Measurements from ENCODE around the gene SEC16A.
A peak's percentile ranks its signal among the peaks of the same experiment; 100 is the strongest.

SEC16A gene, protein sequence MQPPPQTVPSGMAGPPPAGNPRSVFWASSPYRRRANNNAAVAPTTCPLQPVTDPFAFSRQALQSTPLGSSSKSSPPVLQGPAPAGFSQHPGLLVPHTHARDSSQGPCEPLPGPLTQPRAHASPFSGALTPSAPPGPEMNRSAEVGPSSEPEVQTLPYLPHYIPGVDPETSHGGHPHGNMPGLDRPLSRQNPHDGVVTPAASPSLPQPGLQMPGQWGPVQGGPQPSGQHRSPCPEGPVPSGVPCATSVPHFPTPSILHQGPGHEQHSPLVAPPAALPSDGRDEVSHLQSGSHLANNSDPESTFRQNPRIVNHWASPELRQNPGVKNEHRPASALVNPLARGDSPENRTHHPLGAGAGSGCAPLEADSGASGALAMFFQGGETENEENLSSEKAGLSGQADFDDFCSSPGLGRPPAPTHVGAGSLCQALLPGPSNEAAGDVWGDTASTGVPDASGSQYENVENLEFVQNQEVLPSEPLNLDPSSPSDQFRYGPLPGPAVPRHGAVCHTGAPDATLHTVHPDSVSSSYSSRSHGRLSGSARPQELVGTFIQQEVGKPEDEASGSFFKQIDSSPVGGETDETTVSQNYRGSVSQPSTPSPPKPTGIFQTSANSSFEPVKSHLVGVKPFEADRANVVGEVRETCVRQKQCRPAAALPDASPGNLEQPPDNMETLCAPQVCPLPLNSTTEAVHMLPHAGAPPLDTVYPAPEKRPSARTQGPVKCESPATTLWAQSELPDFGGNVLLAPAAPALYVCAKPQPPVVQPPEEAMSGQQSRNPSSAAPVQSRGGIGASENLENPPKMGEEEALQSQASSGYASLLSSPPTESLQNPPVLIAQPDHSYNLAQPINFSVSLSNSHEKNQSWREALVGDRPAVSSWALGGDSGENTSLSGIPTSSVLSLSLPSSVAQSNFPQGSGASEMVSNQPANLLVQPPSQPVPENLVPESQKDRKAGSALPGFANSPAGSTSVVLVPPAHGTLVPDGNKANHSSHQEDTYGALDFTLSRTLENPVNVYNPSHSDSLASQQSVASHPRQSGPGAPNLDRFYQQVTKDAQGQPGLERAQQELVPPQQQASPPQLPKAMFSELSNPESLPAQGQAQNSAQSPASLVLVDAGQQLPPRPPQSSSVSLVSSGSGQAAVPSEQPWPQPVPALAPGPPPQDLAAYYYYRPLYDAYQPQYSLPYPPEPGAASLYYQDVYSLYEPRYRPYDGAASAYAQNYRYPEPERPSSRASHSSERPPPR (N-terminal part only)

DNA sequence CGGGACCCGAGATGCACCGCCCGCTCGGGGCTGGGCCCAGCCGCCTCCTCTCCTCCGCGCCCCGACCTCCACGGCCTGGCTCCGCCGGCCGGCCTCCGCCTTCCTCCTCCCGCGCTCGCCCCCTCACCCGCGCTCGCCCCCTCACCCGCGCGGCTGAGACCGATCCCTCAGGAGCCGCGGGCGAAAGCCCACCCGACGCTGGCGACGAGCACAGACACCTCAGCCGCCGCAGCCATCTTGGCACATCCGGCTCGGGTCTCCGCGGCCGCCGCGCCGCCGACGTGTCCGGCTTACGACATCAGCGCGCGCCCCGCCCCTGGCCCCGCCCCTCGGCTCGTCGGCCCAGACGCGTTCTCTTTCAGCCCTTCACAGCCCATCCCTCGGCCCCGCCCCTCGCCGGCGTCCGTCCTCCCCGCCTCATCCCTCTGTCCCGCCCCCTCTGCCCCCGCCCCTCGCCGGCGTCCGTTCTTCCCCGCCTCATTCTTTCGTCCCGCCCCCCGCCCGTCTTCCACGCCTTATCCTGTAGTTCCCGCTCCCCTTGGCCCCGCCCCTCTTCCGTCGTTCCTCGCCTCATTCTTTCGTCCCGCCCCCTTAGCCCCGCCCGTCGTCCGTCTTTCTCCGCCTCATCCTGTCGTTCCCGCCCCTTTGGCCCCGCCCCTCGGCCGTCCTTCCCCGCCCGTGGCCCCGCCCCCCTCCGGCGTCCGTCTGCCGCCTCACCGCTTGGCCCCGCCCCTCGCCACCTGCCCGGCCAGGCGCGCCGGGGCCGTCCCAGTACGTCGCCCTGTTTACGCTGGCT lies at the start of gene SEC16A:
SEC16A (minus strand) TSS at position 248 of the 796 bp plus-strand sequence. CDS start 5,425 bp downstream, outside the sequence.
- peak; percentile 95 for DNase-seq

DNA sequence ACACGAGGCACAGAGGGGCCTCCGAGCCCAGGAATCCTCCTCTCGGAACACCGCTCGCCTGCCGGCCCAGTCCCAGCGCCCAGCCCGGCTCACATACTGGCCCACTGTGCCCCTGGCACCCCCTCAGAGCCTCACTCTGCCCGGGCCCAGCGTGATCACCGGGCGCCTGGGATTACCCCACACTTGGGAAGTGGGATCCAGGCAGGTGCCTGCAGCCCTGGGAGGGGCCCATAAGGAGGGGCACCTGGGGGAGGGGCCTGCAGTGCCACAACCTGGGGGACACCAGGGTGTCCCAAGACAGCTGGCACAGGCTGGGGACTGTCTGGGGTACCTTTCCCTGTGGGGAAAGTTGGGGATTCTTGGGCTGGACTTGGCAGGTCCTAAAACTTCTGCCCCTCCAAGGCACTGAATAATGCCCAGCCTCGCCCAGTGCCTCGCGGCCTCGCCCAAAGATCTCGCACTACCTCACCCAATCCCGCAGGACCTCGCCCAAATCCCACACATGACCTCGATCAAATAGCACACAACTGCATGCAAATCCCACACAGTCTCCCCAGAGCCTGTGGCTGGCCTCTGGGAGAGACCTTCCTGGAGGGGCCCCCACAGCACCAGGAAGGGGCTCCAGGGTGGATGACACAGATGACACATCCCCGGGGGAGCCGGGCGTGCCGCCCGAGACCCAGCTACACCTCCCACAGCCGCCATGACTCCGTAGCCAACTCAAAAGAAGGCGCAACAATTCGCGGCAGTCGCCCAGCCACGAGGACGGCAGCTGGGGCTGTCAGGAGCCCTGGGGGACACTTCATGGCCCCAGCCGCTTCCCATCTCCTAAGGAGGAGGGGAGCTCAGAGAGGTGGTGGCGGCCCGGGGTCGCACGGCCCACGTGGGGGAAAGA lies 49.3 kb upstream of the SEC16A start:
- DNase-seq, result no peak

DNA sequence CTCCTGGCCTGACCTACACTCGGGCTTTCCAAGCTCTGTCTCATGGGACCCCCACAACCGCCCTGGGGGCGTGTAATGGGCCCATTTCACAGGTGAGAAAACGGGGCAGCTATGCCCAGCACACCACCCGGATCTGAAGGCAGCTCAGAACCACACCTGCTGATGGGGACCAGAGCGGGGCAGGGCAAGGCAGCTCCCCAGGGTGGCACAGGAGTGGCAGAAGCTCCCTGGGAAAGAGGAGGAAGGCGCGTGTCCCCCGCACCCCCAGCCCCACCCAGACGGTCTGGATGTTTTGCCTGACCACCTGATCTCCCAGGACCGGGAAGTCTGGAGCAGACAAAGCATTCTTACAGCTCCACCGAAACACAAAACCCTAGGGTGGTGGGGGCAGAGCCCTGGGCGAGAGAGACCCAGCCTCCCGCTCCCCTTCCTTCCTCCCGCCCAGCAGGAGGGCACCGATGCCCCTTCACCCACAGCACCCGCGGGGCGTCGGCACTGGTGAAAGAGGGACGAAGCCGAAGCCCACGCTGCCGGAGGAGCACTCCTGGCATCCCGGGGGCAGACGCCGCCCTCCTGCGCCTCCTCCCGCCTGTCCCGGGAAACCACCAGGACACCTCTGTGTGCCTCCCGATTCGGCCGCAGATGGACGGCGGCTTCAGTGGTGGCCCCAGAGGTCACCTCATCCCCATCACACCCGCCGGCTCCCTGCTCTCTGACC lies 48.5 kb upstream of the SEC16A start:
- DNase-seq, result peak; percentile 50

DNA sequence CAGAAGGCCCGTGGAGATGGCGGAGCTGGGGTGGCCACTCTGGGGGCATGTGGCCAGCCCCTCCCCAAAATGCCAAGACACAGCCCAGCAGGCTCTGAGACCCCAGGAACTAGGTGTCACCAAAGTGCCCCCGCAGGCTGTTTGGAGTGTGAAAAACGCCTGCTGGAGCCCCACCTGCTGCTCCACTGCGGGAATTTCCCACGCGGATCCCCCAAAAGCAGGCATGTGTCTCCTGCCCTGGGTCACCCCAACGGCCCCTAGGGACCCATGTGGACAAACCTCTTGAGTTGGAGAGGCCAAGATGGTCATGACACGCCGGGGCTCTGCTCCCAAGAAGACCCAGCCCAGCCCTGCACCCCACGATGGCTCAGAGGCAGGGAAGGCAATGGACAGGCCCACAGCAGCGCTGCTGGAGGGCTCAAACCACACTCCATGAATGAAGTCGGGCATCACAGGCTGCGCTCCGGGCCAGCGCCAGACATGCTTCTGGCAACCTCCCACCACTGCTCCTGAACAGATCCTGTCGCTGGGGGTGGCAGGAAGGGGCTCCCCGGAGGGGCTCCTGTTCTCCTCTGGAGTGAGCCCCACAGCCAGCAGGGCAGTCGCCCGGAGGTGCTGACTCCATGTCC lies 47.7 kb upstream of the SEC16A start:
- peak; percentile 57 for DNase-seq

DNA sequence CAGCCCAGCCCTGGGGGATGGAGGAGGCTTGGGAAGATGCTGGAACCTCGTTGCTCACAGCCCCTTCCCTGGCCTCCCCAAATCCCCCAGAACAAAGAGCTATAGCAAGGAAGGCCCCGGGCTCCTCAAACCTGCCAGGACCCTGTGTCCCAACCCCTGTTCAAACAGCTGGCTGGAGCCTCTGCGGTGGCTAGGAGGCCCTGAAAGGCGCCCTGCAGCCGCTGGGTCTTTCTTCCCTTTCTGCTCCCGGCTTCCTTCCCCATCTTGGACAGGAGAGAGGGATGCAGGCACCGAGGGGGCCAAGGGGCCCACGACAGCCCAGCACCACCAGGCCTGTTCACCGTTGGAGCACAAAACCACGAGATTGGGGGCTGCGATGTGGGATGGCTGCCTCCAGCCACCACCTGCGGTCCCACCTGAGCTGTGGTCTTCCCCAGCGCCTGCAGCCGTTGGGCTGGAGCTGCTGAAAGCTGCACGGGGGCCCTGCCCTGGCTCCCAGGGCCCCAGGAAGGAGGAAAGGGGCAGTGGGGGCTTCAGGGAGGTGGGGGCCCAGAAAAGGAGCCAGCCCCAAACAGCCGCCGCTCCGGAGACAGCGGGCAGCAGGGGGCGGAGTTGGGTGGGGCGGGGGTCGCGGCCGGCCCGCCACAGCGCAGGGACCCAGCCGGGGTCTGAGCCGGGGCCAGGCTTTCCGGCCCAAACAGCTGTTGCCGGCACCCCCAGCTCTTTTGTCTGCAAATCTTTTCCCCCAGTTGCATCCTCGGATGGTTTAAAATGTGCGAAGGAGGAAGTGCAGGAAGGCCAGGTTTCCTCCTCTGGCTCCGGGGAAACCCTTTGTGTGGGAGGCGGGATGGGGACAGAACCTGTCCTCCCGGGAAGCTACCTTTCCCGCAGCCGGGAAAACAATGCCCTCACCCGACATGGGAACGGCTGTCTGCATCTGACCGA lies 46.9 kb upstream of the SEC16A start:
- peak; percentile 66 for DNase-seq

DNA sequence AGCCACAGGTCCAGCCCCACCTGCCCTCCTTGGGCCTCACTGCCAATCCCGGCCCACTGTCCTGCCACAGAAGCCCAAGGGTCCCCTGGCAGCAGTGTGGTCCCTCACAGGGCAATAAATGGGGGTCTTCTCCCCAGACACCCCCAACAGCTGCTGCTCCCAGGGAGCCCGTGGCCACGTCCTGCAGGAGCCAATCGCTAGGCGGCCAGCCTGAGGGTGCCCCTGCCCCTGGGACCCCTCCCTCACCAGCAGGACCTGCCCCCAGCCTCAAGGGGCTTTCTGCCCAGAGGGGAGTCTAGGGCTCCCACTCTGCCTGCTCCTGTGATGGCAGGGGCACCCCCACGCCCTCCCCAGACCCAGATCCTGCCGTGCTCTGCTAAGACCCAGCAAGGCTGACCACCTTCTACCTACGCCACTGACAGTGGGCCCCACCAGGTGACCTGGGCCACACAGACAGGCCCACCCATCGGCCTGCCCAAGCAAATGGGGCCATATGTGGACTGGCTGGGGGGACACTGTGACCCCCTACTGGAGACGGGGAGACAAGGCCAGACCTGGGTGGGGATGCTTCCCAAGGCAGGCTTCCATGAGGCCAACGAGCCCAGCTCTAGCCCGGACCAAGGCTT lies 46.0 kb upstream of the SEC16A start:
- DNase-seq, result no peak

DNA sequence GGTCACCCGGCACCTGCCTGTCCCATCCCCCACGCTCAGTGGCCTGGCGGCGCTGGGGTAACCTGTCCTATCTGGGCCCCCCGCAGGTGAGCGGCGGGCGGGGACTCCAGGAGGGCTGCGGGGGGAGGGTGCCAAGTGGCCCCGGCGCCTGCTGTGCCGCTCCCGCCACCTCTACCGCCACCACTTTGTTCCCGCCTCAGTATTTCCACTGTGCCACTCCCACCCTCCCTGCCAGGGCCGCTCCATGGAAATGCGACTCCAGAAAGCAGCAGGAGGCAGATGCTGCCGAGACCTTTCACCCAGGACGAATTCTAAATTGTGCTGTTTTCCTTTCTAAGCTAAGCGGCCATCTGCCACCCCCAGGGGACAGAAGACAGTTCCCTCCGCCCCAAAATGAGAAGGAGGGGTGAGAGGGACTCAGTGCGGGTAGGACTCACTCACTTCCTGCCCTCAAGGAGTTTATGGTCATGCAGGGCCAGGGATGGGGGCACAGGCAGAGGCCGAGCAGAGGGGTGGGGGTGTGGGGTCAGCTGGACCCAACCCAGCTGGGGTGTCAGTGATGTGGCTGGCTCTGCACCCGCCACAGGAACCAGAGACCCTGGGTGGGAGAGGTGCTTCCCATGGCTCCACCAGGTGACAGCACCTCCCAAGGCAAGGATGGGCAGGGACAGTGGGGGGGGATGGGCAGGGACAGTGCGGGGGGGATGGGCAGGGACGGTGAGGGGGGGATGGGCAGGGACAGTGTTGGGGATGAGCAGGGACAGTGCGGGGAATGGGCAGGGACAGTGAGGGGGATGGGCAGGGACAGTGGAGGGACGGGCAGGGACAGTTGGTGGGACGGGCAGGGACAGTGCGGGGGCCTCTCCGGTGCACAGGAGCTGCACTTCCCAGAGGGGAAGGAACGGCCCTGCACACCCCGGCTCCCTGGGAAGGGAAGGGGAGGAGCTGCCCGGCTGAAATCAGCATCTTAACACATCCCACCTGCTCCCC lies 45.2 kb upstream of the SEC16A start:
- peak; percentile 67 for DNase-seq

DNA sequence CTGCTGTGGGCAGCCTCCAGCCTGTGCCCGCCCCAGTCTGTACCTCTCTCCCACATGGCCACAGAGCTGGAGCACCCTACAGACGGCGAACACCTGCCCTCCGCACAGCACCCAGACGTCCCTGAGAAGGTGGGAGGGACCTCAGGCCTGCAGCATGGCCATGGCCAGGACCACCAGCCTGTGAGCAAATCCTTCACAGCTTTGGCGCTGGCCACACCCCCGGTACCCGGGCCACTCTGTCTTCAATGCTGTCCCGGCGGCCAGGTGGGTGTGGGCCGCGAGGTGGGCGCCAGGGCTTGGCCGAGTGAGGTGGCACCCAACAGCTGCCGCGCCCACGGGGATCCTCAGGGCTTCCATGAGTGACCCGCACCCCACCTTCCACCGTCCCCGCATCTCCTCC lies 44.3 kb upstream of the SEC16A start:
- no peak for DNase-seq

DNA sequence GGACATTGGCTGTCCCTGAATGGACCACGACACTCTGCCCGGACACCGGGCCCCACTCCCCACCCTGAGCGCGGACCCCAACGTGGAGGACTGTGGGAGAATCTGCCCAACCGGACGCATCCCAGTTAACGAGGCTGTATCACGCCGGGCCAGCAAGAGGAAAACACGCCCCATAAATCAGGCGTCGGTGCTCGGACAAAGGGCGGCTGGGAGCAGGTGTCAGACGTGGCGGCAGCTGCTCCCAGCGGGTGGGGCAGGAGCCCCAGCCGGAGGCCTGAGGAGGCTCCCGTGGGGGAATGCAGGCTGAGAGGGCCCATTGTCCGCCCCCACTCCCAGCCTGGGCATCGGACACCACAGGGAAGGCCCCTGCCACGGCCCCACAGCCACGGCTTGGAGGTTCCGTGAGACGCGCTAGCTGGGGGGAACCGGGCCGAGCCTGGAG lies 43.8 kb upstream of the SEC16A start:
- no peak for DNase-seq

DNA sequence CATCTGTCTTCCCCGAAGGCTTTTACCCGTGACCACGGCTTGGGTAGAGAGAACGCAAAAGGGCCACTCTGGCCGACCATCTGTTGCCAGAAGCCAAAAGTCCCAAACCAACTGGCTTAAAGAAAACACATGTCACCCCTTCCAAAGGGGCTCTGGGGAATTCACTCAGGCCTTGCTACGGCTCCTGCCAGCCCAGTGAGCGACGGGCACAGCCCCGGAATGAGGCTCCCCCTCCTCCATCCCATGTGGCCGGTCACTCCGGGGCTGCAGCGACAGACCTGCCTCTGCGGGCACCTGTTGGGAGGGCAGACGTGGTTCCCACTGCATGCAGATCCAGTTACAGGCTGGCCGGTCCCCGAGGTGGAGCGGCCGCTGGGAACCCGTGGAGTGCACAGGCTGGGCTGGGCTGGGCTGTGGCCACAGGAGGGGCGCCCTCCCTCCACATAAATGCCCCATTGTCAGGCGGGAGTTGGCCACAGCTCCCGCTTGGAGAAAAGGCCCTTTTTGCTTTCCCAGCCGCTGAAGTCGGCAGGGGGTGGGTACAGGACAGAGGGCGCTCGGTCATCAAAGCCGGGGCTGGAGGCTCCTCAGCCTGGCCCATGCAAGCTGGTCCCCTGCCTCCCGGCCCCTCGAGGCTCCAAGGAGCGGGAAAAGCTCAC lies 43.1 kb upstream of the SEC16A start:
- peak; percentile 83 for DNase-seq

DNA sequence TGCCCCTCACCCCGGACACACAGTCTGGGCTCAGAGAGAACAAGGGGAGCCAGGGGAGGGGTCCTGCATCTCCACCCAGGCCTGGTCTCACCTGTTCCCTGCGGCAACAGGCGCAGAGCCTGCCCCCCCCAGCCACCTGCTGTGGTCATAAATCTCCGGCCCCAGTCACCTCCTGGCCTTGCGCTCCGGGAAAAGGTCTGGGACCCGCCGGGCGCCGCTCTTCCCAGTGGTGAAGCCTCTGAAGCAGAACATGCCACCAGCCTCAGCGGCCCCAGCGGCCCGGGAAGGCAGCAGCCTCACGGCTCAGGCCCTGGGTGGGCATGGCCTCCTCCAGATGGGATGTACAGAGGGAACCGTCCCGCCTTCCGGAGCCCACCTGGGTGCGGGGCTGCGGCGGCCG lies 42.4 kb upstream of the SEC16A start:
- peak; percentile 45 for DNase-seq

DNA sequence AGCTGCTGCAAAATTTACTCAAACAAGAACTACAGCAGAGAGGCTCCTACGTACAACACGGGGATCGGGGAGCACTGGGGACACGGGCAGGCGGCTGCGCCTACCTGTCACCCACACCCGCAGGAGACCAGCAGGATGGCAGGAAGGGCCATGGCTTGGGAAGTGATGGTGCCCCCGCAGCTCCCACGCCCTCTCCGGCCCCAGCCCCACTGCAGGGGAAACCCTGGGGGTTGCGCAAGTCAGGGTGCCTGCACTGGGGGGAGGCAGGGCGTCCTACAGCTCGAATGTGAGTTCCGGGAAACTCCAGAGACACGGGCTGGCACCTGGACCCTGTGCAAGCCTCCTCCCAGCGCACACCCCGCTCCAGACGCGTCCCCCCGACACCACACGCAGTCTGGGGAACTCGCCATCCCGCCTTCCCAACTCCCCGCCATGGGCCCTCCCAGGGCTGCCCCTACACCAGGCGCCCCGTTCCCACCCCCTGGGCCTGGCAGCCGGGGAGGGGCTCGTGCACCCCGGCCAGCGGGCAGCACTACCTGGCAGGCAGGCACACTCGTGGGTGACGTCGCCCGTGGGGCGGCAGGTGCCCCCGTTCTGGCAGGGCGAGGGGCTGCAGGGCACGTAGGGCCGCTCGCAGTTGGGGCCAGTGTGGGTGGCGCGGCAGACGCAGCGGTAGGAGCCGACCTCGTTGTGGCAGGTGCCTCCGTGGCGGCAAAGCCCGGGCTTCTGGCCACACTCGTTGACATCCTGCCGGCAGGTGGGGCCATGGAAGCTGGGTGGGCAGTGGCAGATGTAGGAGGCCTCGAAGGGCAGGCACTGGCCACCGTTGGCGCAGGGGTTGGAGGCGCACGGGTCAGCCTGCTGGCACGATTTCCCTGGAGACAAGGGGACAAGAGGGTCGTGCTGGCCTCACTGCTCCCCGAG lies 39.7 kb upstream of the SEC16A start:
- no peak for DNase-seq

DNA sequence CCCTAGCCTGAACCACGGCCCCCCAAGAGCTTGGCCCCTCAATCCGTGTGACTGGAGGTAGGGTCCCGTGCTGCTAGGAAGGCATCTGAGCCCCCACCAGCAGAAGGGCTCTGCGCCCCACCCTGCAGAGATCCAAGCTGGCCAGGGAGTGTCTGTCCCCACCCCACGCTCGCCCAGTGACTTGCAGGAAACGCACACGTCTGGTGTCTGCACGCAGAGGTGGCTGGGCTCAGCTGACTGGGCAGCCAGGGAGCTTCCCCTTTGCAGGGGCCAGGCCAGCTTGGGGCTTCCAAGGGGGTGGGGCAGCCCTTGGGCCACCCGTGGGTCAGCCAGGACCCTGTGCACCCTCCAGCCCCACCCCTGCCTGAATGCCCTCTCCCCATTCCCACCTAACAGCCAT lies 38.7 kb upstream of the SEC16A start:
- DNase-seq, result no peak

DNA sequence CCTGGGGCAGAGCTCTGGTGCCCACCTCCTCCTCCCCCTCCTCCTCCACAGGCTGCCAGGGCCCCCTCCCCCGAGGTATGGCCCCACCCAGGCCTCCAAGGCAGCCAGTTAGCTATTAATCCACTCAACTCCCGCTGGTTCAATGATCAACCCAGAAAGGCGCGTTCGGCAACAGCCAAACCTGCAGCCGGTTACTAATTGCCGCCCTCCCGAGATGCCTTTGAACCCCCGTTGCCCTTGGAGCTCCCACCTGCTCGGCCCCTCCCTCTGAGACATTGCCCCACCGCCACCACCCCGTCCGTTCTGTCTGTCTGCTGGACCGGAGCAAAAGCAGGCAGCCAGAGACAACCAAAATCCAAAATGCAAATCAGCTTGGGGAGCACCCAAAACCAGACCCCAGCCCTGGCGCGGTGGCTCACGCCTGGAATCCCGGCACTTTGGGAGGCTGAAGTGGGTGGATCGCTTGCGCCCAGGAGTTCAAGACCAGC lies 37.3 kb upstream of the SEC16A start:
- DNase-seq, result no peak

All from retina (tissue), 1 donor.